ENCODE measurements around the gene KIF6.

The KIF6 gene

GRCh38 chr6:39608652-39609345, 116.4 kb downstream of the KIF6 start:
- DNase-seq (ENCODE audit: low read depth in 2 of 2), result no peak
- TF ChIP-seq CTCF (IDR thresholded peaks at IDR 0.05; ENCODE audit: low read depth, low read length), result no peak
- no peak overlapping the region for H3K4me3 ChIP-seq (replicated peaks in 1 of 2; ENCODE audit: low read depth in 2 of 2, low read length in 2 of 2)

GRCh38 chr6:39602601-39603519, 122.3 kb downstream of the KIF6 start:
- no peak for DNase-seq (ENCODE audit: low read depth in 2 of 2)
- TF ChIP-seq CTCF (IDR thresholded peaks at IDR 0.05; ENCODE audit: low read depth, low read length), result no peak
- no peak overlapping the region for H3K4me3 ChIP-seq (replicated peaks in 1 of 2; ENCODE audit: low read depth in 2 of 2, low read length in 2 of 2)

GRCh38 chr6:39599973-39600372, 125.2 kb downstream of the KIF6 start:
- TF ChIP-seq CTCF (IDR thresholded peaks at IDR 0.05; ENCODE audit: low read depth, low read length), result no peak
- H3K4me3 ChIP-seq (replicated peaks in 1 of 2; ENCODE audit: low read depth in 2 of 2, low read length in 2 of 2), result no peak overlapping the region
- DNase-seq (ENCODE audit: low read depth in 2 of 2), result no peak

GRCh38 chr6:39599341-39599740, 125.9 kb downstream of the KIF6 start:
- TF ChIP-seq CTCF (IDR thresholded peaks at IDR 0.05; ENCODE audit: low read depth, low read length), result no peak
- no peak for DNase-seq (ENCODE audit: low read depth in 2 of 2)
- H3K4me3 ChIP-seq (replicated peaks in 1 of 2; ENCODE audit: low read depth in 2 of 2, low read length in 2 of 2), result no peak overlapping the region

GRCh38 chr6:39594285-39594684, 130.9 kb downstream of the KIF6 start:
- no peak for TF ChIP-seq CTCF (IDR thresholded peaks at IDR 0.05; ENCODE audit: low read depth, low read length)
- H3K4me3 ChIP-seq (replicated peaks in 1 of 2; ENCODE audit: low read depth in 2 of 2, low read length in 2 of 2), result no peak overlapping the region
- DNase-seq (ENCODE audit: low read depth in 2 of 2), result no peak

- TF ChIP-seq CTCF (IDR thresholded peaks at IDR 0.05; ENCODE audit: low read depth, low read length), result no peak
- H3K4me3 ChIP-seq (replicated peaks in 1 of 2; ENCODE audit: low read depth in 2 of 2, low read length in 2 of 2), result no peak overlapping the region
- DNase-seq (ENCODE audit: low read depth in 2 of 2), result no peak
These were observed 131.6 kb downstream of the KIF6 start for GRCh38 chr6:39593646-39594045.

Data from cardiac fibroblast (primary cell).